ENCODE results near the gene GLG1. TPM values are rescaled to one million over a fixed set of nuclear protein-coding genes. Genes with fewer than 3 reads are reported as not detected.
"Not testable (repeated sequence)": the region's sequence is repeated elsewhere in the genome, so short reads cannot be mapped to it uniquely, and the experiment has no call there.

GLG1 gene
- total RNA-seq, 3 donors from 2014 or later (not counting 1 experiment from before 2014, with no cell fraction given): 184 to 225 (median 188) TPM

- H3K27ac ChIP-seq (ENCODE audit: low read length); H3K27me3 ChIP-seq (ENCODE audit: control insufficient read depth, insufficient read depth, low read length); ATAC-seq; H3K9me3 ChIP-seq (ENCODE audit: control insufficient read depth, insufficient read depth, low read length); intact Hi-C loops (cut with micrococcal nuclease); H3K4me3 ChIP-seq (ENCODE audit: low read length); DNase-seq; H3K36me3 Mint-ChIP-seq; H3K4me1 ChIP-seq (ENCODE audit: control insufficient read depth, insufficient read depth, low read length); H3K4me3 Mint-ChIP-seq; H3K27me3 Mint-ChIP-seq (ENCODE audit: low read depth in 2 of 2); H3K27ac Mint-ChIP-seq; H3K9me3 Mint-ChIP-seq; H3K36me3 ChIP-seq (ENCODE audit: control insufficient read depth, insufficient read depth, low read length): not testable (repeated sequence)
- WGBS (ENCODE audit: insufficient coverage): 100% methylated on average over 1 of the region's 1 CpG
- H3K4me1 Mint-ChIP-seq: peaks cover 13 to 25% of the 10 kb centered on the region in 2 donors
Observed at GRCh38 chr16:74537746-74538145, 69.2 kb downstream of the GLG1 start.

GRCh38 chr16:74534650-74535049, 72.3 kb downstream of the GLG1 start:
- H3K36me3 Mint-ChIP-seq; ATAC-seq; H3K4me1 ChIP-seq (ENCODE audit: control insufficient read depth, insufficient read depth, low read length); H3K27ac ChIP-seq (ENCODE audit: low read length); H3K27me3 Mint-ChIP-seq (ENCODE audit: low read depth in 2 of 2); H3K4me3 ChIP-seq (ENCODE audit: low read length); H3K9me3 Mint-ChIP-seq; intact Hi-C loops (cut with micrococcal nuclease); H3K36me3 ChIP-seq (ENCODE audit: control insufficient read depth, insufficient read depth, low read length); DNase-seq; H3K4me3 Mint-ChIP-seq; H3K27me3 ChIP-seq (ENCODE audit: control insufficient read depth, insufficient read depth, low read length); H3K9me3 ChIP-seq (ENCODE audit: control insufficient read depth, insufficient read depth, low read length): not testable (repeated sequence)
- Mint-ChIP-seq H3K27ac (peak overlapping the region in 1 of 2 donors; percentile 49), H3K4me1 (peaks cover 13 to 33% of the 10 kb centered on the region in 2 donors)
- 100% methylated on average over 3 of the region's 4 CpGs for WGBS (ENCODE audit: insufficient coverage)

- no peak for TF ChIP-seq CTCF (IDR thresholded peaks at IDR 0.05)
- no peaks in the 10 kb centered on the region for H3K27me3 ChIP-seq (ENCODE audit: control insufficient read depth, insufficient read depth, low read length)
- H3K36me3 ChIP-seq (ENCODE audit: control insufficient read depth, insufficient read depth, low read length): peaks cover 12% of the 10 kb centered on the region
- Mint-ChIP-seq H3K27ac (peak overlapping the region; percentile 43 to 65), H3K4me3 (no peak overlapping the region), H3K27me3 (ENCODE audit: low read depth in 2 of 2) (no peaks in the 10 kb centered on the region), H3K36me3 (no peaks in the 10 kb centered on the region), H3K4me1 (peaks cover 21 to 22% of the 10 kb centered on the region in 2 donors), H3K9me3 (no peaks in the 10 kb centered on the region)
- H3K9me3 ChIP-seq (ENCODE audit: control insufficient read depth, insufficient read depth, low read length): no peaks in the 10 kb centered on the region
- no peak overlapping the region for H3K27ac ChIP-seq (ENCODE audit: low read length)
- ATAC-seq (no peak), DNase-seq (no peak)
- H3K4me3 ChIP-seq (ENCODE audit: low read length): no peak overlapping the region
- no peaks in the 10 kb centered on the region for H3K4me1 ChIP-seq (ENCODE audit: control insufficient read depth, insufficient read depth, low read length)
- intact Hi-C loops (cut with micrococcal nuclease): no loop called here
Observed at GRCh38 chr16:74524926-74525325, 82.0 kb downstream of the GLG1 start.

GRCh38 chr16:74524117-74524516, 82.8 kb downstream of the GLG1 start:
- no peak for ATAC-seq

GRCh38 chr16:74523706-74524105, 83.2 kb downstream of the GLG1 start:
- intact Hi-C loops (cut with micrococcal nuclease); H3K4me1 ChIP-seq (ENCODE audit: control insufficient read depth, insufficient read depth, low read length); H3K9me3 ChIP-seq (ENCODE audit: control insufficient read depth, insufficient read depth, low read length); H3K4me3 Mint-ChIP-seq; H3K27ac Mint-ChIP-seq; H3K4me3 ChIP-seq (ENCODE audit: low read length); H3K27me3 ChIP-seq (ENCODE audit: control insufficient read depth, insufficient read depth, low read length); H3K27me3 Mint-ChIP-seq (ENCODE audit: low read depth in 2 of 2); DNase-seq; H3K27ac ChIP-seq (ENCODE audit: low read length); ATAC-seq; H3K36me3 Mint-ChIP-seq; H3K9me3 Mint-ChIP-seq: not testable (repeated sequence)
- peaks cover 26 to 27% of the 10 kb centered on the region in 2 donors for H3K4me1 Mint-ChIP-seq
- peaks cover 12% of the 10 kb centered on the region for H3K36me3 ChIP-seq (ENCODE audit: control insufficient read depth, insufficient read depth, low read length)
- 100% methylated on average over 3 of the region's 3 CpGs for WGBS (ENCODE audit: insufficient coverage)

More at GRCh38 chr16:74524117-74524516, 82.8 kb downstream of the GLG1 start:
- H3K36me3 ChIP-seq (ENCODE audit: control insufficient read depth, insufficient read depth, low read length): peaks cover 12% of the 10 kb centered on the region
- H3K36me3 Mint-ChIP-seq: no peaks in the 10 kb centered on the region
- H3K4me1 ChIP-seq (ENCODE audit: control insufficient read depth, insufficient read depth, low read length): no peaks in the 10 kb centered on the region
- no peaks in the 10 kb centered on the region for H3K27me3 Mint-ChIP-seq (ENCODE audit: low read depth in 2 of 2)
- intact Hi-C loops (cut with micrococcal nuclease): no loop called here
- peaks cover 26 to 27% of the 10 kb centered on the region in 2 donors for H3K4me1 Mint-ChIP-seq
- no peaks in the 10 kb centered on the region for H3K27me3 ChIP-seq (ENCODE audit: control insufficient read depth, insufficient read depth, low read length)
- TF ChIP-seq CTCF (IDR thresholded peaks at IDR 0.05): no peak
- H3K4me3 ChIP-seq (ENCODE audit: low read length): no peak overlapping the region
- H3K9me3 Mint-ChIP-seq: no peaks in the 10 kb centered on the region
- 95% methylated on average over 4 of the region's 5 CpGs for WGBS (ENCODE audit: insufficient coverage)
- DNase-seq: no peak
- no peak overlapping the region for H3K27ac ChIP-seq (ENCODE audit: low read length)
- H3K4me3 Mint-ChIP-seq: no peak overlapping the region
- H3K9me3 ChIP-seq (ENCODE audit: control insufficient read depth, insufficient read depth, low read length): no peaks in the 10 kb centered on the region
- no peak overlapping the region for H3K27ac Mint-ChIP-seq

Measured in natural killer cell (primary cell).